SU-DHL-6 (cell line): ENCODE measurements around the gene XYLT1.

ENCODE experiments used
- H2AFZ ChIP-seq: fragments of 200-600 bp; sonication (generic); 2 replicates; pipeline ENCODE4 v1.6.1; 2014; ENCODE audit warnings: low read depth, mild to moderate bottlenecking, moderate library complexity, mixed read lengths, antibody characterized with exemption, low read length; ENCODE audit not compliant: severe bottlenecking
- H3F3A ChIP-seq: fragments of 200-600 bp; shearing (Covaris generic); 2 replicates; pipeline ENCODE4 v1.6.0; 2016; ENCODE audit warnings: antibody characterized with exemption, mild to moderate bottlenecking; ENCODE audit not compliant: insufficient read depth
- H3K27ac ChIP-seq: fragments of 200-600 bp; sonication (generic); 2 replicates; pipeline ENCODE4 v1.5.1; 2016; ENCODE audit warnings: low read depth, mild to moderate bottlenecking, low read length, moderate library complexity, mixed read lengths
- H3K27me3 ChIP-seq: fragments of 200-600 bp; sonication (generic), shearing (Covaris generic); 2 replicates; pipeline ENCODE4 v1.6.0; 2014; ENCODE audit warnings: mild to moderate bottlenecking, low read length
- H3K36me3 ChIP-seq: fragments of 200-600 bp; sonication (generic); 2 replicates; pipeline ENCODE4 v1.6.1; 2014; ENCODE audit warnings: mild to moderate bottlenecking, low read length, mixed read lengths
- H3K4me2 ChIP-seq: fragments of 300-600, 200-600 bp; shearing (Covaris generic), sonication (generic); 2 replicates; pipeline ENCODE4 v1.6.0; 2014; ENCODE audit warnings: low read length, low read depth, mild to moderate bottlenecking; ENCODE audit not compliant: poor library complexity, severe bottlenecking
- H3K4me3 ChIP-seq: fragments of 200-600 bp; sonication (generic); 2 replicates; pipeline ENCODE4 v1.5.1; 2014; ENCODE audit warnings: antibody characterized with exemption, low read length, mild to moderate bottlenecking, mixed read lengths; ENCODE audit not compliant: insufficient read depth, poor library complexity, severe bottlenecking
- H3K79me2 ChIP-seq: fragments of 200-600 bp; sonication (generic); 2 replicates; pipeline ENCODE4 v1.6.1; 2014; ENCODE audit warnings: mild to moderate bottlenecking, low read length, moderate library complexity; ENCODE audit not compliant: insufficient read depth
- H3K9ac ChIP-seq: fragments of 200-600 bp; sonication (generic); 2 replicates; pipeline ENCODE4 v1.7.0; 2014; ENCODE audit warnings: mild to moderate bottlenecking, low read length
- H3K9me2 ChIP-seq: fragments of 200-600 bp; sonication (generic); replicated peaks from 2 replicates; pipeline ENCODE4 v1.6.1; 2014; ENCODE audit warnings: low read length; ENCODE audit not compliant: insufficient read depth
- H3K9me3 ChIP-seq: fragments of 200-600 bp; sonication (generic); 2 replicates; pipeline ENCODE4 v1.6.1; 2014; ENCODE audit warnings: low read length, mixed read lengths; ENCODE audit not compliant: insufficient read depth
- H4K20me1 ChIP-seq: fragments of 200-600 bp; sonication (generic); 2 replicates; pipeline ENCODE4 v1.6.1; 2014; ENCODE audit warnings: low read depth, mild to moderate bottlenecking, antibody characterized with exemption, low read length, moderate library complexity, mixed read lengths
- EZH2phosphoT487 ChIP-seq: fragments of 200-600 bp; sonication (generic), shearing (Covaris generic); conservative IDR thresholded peaks from 2 replicates; pipeline ENCODE4 v1.6.1; 2018; ENCODE audit warnings: mild to moderate bottlenecking, antibody characterized with exemption, low read length, moderate library complexity, mixed read lengths
- TF ChIP-seq, protein P1 (sequence below): fragments of 200-600 bp; sonication (generic); IDR thresholded peaks from one replicate; pipeline ENCODE4 v1.5.1; 2017; ENCODE audit warnings: antibody characterized with exemption, mild to moderate bottlenecking, low read length, moderate library complexity; ENCODE audit not compliant: insufficient read depth, poor library complexity, severe bottlenecking

The XYLT1 gene

DNA sequence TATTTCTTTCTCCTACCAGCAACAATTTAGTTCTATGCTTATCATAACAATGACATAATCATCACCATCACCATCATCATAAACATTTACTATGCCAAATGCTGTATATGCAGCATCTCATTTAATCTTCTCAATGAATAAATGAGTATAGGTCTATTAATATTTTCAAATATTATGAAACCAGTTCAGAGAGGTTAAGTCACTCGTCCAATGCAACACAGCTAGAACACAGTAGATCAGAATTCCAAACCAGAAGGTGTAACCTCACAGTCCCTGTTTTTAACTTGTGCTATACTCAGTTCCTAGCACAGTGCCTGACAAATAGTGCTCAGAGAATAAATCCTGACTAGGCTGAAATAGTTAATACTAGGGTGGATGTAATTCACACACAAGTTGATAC is 314.8 kb downstream of the XYLT1 start:
- H3K79me2 ChIP-seq = no peaks in the 10 kb centered on the region
- no peak overlapping the region for H3K27ac ChIP-seq
- H4K20me1 ChIP-seq = no peaks in the 10 kb centered on the region
- TF ChIP-seq, protein P1, sequence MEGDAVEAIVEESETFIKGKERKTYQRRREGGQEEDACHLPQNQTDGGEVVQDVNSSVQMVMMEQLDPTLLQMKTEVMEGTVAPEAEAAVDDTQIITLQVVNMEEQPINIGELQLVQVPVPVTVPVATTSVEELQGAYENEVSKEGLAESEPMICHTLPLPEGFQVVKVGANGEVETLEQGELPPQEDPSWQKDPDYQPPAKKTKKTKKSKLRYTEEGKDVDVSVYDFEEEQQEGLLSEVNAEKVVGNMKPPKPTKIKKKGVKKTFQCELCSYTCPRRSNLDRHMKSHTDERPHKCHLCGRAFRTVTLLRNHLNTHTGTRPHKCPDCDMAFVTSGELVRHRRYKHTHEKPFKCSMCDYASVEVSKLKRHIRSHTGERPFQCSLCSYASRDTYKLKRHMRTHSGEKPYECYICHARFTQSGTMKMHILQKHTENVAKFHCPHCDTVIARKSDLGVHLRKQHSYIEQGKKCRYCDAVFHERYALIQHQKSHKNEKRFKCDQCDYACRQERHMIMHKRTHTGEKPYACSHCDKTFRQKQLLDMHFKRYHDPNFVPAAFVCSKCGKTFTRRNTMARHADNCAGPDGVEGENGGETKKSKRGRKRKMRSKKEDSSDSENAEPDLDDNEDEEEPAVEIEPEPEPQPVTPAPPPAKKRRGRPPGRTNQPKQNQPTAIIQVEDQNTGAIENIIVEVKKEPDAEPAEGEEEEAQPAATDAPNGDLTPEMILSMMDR = no peak
- H3F3A ChIP-seq = no peaks in the 10 kb centered on the region
- no peak overlapping the region for H2AFZ ChIP-seq
- H3K27me3 ChIP-seq = no peaks in the 10 kb centered on the region
- H3K4me2 ChIP-seq = no peak overlapping the region
- H3K4me3 ChIP-seq = no peak overlapping the region
- no peaks in the 10 kb centered on the region for H3K36me3 ChIP-seq
- H3K9ac ChIP-seq = no peak overlapping the region
- H3K9me2 ChIP-seq = no peaks in the 10 kb centered on the region
- no peaks in the 10 kb centered on the region for H3K9me3 ChIP-seq

DNA sequence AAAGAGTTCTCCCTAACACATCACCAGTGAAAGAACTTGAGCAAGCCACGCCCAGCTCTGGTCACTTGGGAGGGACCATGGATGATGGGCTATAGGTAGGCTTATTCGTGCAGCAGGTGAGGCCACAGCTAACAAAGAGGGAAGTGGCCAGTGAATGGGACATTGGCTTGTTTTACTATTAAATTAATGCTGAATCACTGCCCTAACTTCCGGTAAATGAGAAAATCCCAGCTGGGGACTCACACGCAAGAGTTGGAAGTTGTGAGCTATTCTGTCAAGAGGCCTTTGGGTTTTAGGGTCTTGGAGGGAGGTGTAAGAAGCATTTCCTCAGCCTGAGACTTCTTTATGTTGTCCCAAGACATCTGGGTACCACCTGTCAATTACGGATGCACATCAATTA is 315.3 kb downstream of the XYLT1 start:
- Histone ChIP-seq H3K27me3 (no peaks in the 10 kb centered on the region), H2AFZ (no peak overlapping the region), H3K36me3 (no peaks in the 10 kb centered on the region), H3F3A (no peaks in the 10 kb centered on the region), H3K27ac (no peak overlapping the region), H3K9me3 (no peaks in the 10 kb centered on the region), H4K20me1 (no peaks in the 10 kb centered on the region), H3K4me3 (no peak overlapping the region), H3K9me2 (no peaks in the 10 kb centered on the region), H3K4me2 (no peak overlapping the region), H3K79me2 (no peaks in the 10 kb centered on the region), H3K9ac (no peak overlapping the region)
- TF ChIP-seq, protein P1 = no peak
- TF ChIP-seq EZH2phosphoT487 = no peak

DNA sequence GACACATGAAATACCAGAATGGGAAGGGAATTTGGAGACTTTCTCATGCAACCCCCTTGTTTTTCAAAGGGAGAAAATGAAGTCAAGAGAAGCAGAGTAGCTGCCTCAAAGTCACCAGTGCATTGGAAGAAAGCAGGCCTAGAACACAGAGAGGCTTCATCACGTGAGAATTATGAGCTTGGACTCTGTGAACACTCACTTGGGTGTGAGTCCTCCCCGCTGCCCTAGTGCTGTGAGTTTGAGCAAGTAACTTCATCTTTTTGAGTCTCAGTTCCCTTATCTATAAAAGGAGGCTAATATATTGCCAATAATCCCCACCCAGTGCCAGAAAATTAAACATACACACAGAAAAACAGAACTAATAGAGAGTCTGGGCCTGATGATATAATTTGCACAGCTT is 315.8 kb downstream of the XYLT1 start:
- Histone ChIP-seq H3K27me3 (no peaks in the 10 kb centered on the region), H2AFZ (no peak overlapping the region), H3K27ac (no peak overlapping the region), H3F3A (no peaks in the 10 kb centered on the region), H3K9ac (no peak overlapping the region), H3K36me3 (no peaks in the 10 kb centered on the region), H4K20me1 (no peaks in the 10 kb centered on the region), H3K9me2 (no peaks in the 10 kb centered on the region), H3K4me3 (no peak overlapping the region), H3K79me2 (no peaks in the 10 kb centered on the region), H3K9me3 (no peaks in the 10 kb centered on the region), H3K4me2 (no peak overlapping the region)
- TF ChIP-seq, protein P1 = no peak
- no peak for TF ChIP-seq EZH2phosphoT487

DNA sequence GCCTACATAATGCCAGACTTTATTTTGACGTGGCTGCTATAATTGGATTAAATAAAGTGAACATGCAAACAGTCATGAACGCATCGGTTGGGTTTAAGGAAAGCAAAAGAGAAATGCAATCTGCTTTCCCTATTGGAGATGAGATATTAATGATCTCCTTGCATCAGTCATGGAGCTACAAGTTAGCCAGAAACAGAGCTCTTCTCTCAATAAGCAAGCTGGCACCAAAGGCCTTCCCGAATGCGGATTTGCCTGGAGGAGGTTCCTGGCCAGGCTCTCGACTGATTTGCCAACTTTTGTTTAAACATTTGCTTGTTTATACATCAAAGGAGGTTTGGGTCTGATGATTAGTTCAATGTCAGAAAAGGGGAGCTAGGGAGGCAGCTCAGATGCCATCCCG is 318.4 kb downstream of the XYLT1 start:
- no peaks in the 10 kb centered on the region for H3K9me3 ChIP-seq
- no peaks in the 10 kb centered on the region for H3K9me2 ChIP-seq
- TF ChIP-seq EZH2phosphoT487 = no peak
- TF ChIP-seq, protein P1 = no peak
- H3K4me2 ChIP-seq = no peak overlapping the region
- no peaks in the 10 kb centered on the region for H3K36me3 ChIP-seq
- no peak overlapping the region for H3K27ac ChIP-seq
- no peaks in the 10 kb centered on the region for H3K79me2 ChIP-seq
- H3K27me3 ChIP-seq = no peaks in the 10 kb centered on the region
- no peaks in the 10 kb centered on the region for H3F3A ChIP-seq
- no peaks in the 10 kb centered on the region; the same call in 1 of the 2 replicates for H4K20me1 ChIP-seq
- no peak overlapping the region for H3K4me3 ChIP-seq
- no peak overlapping the region for H3K9ac ChIP-seq
- no peak overlapping the region for H2AFZ ChIP-seq
